Measurements from ENCODE around the gene DENND1B.
A peak's percentile ranks its signal among the peaks of the same experiment; 100 is the strongest.
"Not testable (repeated sequence)": the region's sequence is repeated elsewhere in the genome, so short reads cannot be mapped to it uniquely, and the experiment has no call there.

Gene DENND1B

DNA sequence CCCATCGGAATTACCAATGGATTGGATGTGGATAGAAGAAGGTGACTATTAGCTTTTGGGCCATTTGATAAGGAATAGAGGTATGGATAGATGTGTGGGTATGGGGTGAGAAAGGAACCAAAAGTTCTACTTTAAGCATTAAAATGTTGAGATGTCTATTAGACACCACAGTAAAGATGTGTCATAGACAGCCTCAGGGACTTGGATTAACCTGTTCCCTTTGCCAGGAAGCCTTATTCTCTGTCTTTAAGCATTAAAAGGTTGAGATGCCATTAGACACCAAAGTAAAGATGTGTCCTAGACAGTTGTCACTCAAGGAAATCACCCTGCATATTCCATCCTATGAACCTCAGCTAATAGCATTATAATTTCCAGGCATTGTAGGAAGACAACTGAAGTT lies 11.0 kb upstream of the DENND1B start:
- DNase-seq (ENCODE audit: low read depth in 2 of 2, low spot score in 1 of 2): no peak

DNA sequence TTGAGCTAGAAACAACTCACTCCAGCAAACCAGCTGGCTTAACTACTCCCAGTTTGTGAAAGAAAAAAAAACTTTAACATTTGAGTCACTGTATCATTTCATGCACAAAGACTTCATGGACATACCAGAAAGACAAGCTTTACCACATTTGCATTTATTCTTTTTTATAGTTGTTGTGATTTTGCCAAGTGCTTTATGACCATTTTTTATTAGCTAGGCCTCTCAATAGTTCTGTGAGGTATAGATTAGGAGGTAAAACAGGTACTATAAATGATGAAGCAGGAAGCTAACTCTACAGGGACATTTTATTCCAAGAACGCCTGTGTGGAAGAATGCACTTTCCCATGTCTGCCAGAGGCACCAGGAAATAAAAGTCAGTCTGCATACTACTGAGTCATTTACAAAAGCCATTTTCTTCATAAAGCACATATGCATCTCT lies 8.2 kb upstream of the DENND1B start:
- no peak for DNase-seq (ENCODE audit: low read depth in 2 of 2, low spot score in 1 of 2)

DNA sequence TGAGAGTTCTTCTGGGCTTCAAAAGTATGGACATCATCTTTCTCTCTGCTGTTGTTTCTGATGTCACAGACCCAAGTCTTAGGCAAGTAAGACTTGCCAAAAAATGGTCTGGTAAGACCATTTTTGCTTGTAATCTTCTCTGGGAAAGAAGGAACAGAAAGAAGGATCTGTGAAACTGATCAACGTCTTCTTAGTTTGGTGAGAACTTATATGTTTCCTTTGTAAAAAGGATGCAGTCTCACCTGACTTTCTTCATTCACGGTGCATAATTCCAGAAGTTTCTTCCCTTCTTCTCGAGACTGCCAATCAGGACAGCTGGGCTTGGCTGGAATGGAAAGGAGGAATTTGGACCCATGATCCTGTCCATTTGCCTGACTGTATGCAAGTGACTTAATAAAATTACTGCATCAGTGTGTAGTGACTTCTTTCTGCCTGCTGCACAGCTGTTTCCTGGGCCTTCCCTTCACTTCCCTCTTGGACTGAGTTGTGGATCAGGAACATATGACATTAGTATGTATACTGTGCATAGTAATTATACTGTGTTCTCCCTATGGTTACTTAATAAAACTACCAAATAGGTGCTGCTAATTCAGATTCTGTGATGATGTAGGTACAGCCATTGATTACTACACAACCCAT lies 7.6 kb upstream of the DENND1B start:
- DNase-seq (ENCODE audit: low read depth in 2 of 2, low spot score in 1 of 2): no peak

DNA sequence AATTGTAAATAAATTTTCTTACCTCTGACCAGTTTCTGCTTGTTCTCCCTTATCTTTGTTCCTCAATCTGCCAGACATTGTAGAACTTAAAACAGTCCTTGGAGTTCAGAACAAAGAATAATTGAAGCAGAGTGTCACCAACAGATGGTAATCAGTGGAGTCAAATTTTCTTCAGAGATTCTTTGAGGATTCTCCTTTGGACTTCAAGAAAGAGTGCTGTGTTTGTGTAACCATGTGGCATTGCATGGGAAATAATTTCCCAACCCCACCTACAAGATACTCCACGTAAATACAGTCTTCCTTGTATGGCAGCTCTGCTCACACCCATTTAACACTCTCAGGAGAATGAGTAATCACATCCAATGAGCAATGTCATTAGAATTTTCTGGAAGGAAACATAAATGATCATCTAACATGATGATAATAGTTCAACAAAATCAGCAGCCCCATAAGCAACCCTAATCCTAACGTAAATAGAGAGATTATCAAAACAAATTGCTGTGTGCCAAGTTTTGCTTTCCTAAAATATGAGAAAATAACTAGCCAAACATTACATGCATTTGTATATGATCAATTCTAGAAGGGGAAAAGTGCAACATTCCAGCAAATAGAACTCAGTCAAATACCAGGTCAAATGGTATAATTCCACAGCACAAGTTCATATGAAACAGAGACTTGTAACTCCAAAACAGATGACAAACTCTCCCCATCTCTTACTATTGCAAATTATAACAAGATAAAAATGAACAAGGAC lies 6.9 kb upstream of the DENND1B start:
- no peak for DNase-seq (ENCODE audit: low read depth in 2 of 2, low spot score in 1 of 2)

DNA sequence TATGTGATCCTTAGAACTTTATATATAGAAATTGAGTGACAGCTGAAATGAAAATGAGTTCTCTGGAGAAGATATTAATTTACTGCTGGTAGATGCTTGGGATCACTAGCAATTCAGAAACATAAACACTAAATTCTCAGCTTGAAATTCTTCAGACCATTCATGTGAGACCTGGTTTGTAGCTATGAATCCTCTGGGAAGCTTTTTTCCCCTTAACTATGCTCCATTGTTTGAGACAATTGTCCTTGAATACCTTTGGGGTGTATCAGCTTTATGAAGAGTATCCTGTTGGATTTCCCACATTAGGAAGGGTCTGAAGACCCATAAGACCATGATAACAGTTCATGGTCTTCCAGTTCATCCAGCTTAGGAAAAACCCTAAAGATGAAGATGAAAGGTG lies 4.6 kb upstream of the DENND1B start:
- no peak for DNase-seq (ENCODE audit: low read depth in 2 of 2, low spot score in 1 of 2)

DNA sequence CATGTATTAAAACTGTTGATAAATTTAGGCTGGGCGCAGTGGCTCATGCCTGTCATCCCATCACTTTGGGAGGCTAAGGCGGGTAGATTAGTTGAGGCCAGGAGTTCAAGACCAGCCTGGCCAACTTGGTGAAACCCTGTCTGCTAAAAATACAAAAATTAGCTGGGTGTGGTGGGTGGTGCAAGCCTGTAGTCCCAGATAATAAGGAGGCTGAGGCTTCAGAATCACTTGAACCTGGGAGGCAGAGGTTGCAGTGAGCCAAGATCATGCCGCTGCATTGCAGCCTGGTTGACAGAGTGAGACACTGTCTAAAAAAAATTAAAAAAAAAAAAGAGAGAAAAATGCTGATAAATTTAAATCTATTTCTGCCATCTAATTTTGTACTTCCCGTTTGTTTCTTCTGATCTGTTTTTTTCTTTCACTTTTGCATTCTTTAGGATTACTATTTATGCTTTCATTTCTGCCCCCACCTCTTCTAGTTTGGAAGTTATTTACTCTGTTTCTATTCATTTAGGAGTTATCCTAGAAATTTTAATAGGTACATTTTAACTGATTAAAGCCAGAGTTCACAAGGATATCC lies 3.2 kb upstream of the DENND1B start:
- DNase-seq (ENCODE audit: low read depth in 2 of 2, low spot score in 1 of 2): no peak

DNA sequence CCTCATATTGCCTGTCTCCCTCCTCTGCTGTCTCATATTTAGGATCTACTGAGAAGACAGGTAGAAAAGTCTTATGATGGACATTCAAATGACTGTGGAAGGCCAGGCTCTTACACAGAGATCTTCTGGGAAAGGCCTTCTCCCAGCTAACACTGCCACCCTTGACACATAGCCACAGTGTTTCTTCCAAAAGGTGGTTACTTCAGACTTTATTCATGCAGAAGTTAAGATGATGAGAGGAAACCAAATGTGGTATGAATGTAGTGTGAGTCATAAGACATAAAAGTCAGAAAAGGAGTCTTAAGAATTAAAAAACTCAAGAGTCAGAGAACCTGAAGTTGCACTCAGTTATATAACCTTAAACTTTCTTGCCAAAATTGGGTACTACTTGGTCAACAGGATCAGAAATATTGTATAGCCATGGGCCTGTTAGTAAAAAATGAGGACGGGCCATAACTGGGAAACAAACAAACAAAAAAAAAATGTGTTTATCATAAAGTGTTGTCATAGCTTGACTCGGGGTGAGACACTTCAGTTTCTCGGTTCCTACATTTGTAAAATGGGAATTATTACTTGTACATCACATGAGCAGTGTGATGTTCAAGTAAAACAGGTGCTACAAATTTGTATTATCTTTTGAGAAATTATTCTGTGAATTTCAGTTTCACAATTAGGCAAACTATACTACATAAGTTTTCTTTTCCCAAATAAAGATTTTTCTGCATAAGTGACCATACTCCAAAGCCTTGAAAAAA lies 1.2 kb upstream of the DENND1B start:
- no peak for DNase-seq (ENCODE audit: low read depth in 2 of 2, low spot score in 1 of 2)

DNA sequence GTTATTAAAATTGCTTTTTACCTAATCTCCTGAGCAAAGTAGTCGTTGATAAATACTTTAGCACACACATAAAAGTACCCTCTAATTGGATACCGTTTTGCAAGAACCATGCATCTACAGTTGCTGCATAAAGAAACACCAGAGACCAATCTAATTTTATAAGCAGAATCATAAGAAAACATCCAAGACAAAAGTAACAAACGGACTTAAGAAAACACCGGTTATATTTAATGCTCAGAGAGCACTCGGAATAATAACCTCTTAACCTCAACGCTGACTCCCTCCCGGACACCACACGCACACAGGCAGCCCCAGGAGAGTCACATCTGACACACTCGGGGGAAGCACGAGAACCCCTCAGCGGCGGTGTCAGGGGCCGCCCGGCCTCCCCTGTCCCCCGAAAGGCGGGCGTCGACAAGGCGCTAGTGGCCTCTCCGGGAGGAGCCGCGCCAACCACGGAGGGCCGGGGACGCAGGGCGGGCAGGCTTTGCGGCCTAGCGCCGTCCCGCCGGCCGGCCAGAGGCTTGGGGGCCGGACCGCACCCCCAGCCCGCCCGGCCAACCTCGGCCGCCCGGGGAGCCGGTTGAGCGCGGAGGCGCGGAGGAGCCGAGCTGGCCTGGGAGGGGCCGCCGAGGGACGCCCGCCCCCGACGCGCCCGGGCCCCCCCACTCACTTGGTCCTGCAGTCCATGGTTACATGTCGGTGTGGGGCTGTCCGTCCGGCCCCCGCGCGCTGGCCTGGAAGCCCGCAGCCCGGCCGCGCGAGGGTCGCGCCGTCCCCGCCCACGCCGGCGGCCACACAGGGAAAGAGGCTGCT lies 606 bp downstream of the DENND1B start:
- peak; percentile 23 to 26 for DNase-seq (ENCODE audit: low read depth in 2 of 2, low spot score in 1 of 2)

DNA sequence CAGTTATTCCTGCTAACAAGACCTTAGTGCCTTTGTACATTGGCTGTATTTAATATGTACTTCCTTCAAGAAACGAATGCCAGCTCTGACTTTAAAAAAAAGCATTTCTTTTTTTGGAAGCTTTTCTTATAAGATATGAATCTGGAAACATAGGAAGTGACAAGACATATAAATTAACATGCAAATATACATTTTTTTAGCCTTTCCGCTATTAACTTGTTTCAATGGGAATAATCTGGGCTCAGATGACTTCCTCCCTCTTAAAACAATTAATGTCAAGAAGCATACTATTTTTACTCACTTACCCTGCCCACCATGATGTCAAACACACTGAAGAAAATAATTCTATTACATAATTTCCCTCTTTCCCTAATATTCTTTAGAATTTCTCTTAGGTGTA lies 1.4 kb downstream of the DENND1B start:
- no peak for DNase-seq (ENCODE audit: low read depth in 2 of 2, low spot score in 1 of 2)

DNA sequence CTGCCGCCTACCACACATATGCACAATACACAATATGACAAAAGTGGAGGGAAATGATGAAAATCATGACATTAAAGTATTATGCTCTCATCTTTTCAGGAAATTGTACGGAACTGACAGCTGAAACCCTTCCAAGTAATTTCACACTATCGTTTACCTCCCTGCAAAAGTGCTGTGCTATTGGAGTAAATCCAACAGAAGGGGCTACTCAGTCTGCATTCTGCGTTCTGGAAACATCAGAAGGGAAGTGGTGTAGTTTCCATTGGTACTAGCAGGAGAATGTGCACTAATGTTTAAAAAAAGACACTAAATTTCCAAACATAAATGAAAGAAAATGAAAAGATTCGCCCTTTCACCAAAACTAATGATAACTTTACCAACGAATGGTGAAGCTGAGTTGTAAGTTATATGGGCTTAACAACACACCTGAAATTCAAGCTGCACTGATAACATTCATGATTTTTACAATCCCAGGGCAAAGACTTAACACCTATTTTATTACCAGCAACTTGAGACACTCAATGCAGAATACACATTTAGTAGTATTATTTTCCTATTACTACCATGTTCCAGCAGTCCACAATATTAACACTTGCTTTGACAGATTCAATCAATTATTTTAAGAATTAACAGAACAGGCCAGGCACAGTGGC lies 3.2 kb downstream of the DENND1B start:
- no peak for DNase-seq (ENCODE audit: low read depth in 2 of 2, low spot score in 1 of 2)

DNA sequence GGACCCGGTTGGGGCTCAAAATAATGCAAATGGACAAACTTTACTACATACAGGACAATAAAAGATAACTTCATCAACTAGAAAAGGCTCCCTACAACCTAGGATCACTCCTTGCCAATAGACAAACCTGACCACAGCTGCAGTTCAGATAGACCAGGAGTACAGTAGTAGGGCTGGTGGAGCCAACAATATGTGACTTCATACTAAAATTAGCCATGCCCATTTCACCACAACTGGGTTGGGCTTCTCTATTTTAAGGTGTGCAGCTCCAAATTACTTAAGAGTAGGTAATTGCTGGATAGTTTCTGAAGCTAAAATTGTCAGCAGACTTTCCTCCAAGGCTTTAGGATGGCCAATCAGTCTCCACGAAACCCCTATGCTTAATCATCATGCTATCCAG lies 3.9 kb downstream of the DENND1B start:
- DNase-seq (ENCODE audit: low read depth in 2 of 2, low spot score in 1 of 2): no peak

DNA sequence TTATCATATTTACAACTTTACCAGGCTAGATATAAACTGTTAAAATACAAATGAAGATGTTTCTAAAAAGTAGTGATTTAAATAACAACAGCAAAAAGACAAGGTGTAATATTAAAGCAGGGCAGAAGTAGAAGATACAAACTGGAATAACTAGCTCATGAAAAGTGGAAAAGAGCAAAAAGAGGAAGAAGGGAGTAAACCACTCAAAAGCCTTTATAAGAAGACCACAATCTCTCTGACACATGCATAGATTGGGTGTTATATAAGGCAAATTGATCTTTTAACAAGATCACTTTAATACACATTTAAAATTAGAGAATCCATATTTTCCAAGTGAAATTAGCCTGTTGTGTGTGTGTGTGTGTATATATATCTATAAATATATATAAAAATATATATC lies 5.0 kb downstream of the DENND1B start:
- DNase-seq (ENCODE audit: low read depth in 2 of 2, low spot score in 1 of 2): no peak

DNA sequence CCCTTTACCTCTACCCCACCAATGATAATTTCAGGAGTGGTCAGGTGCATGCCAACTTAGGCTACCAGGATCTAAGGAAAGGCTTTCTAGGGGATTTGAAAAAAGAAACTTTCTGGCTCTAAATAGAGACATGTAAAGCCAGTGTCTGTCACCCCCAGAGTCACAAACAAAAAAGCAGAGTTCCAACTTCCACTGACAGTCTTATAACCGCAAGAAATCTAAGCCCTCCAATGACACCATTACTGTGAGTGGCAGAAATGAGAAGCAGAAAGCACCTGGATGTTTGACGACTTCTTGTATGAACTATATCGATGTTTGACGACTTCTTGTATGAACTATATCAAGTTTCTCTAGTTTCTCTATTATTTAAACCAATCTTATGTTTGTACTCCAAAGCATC lies 6.0 kb downstream of the DENND1B start:
- no peak for DNase-seq (ENCODE audit: low read depth in 2 of 2, low spot score in 1 of 2)

DNA sequence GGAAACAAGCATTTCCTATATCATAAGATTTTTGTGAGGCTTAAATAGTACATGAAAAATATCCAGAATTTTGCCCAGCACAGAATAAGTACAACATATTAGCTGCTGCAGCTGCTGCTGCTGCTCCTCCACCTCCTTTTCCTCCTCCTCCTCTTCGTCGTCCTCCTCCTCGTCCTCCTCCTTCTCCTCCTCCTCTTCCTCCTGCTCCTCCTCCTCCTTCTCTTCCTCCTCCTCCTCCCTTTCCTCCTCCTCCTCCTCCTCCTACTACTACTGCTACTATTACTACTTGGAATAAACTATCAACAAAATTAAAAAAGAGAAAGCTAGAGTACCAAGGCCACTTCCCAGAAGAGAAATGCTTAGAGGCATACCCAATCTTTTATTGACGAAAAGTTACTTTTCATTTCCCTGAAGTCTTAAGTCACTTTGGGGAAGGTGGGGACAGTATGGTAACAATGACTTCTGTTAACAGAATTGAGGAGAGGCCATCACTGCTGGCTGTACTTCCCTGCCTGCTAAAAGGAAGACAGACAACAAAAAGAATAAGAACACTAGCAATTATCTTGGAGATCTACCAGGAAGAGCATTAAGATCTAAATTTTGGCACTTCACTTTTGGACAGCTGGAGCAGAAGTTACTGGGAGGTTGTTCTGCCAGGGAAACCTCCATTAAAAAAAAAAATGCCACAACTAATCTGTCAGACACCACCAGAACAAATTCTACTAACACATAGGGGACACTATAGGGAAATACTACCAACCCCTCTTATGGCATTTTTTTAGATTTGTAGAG lies 7.1 kb downstream of the DENND1B start:
- DNase-seq (ENCODE audit: low read depth in 2 of 2, low spot score in 1 of 2): no peak

DNA sequence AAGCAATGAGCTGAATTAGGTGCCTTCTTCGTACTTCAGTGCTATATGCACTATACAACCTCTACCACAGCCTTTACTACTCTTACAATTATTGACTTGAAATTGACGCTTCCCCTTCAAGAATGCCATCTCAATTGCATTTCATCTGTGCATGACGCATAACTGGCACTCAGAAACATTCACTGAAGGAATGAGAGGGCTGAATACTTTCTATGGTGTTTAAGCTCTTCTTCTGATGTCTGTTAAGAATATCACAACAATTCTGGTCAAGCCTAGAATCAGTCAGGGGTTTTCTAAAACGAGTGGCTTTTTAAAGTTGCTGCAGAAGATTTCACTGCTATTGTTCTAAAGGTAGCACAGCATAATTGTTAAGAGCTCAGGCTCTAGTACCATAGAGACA lies 11.5 kb downstream of the DENND1B start:
- no peak for DNase-seq (ENCODE audit: low read depth in 2 of 2, low spot score in 1 of 2)

DNA sequence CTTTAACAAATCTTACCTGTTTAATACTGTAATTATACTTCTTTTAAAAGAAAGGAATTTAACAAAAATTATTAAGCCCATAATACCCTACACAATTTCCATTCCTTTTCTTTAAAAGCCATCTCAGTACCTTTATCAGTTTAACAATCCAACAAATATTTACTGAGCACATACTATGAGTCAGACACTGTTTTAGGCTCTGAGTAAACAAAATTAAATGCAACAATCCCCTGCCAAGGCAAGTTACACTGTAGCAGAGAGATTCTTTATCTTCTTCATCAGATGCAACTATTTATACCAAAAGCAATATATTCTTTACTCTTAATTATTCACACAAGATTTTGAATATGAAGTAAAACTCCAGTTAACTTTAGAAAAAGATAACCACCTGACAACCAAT lies 12.0 kb downstream of the DENND1B start:
- DNase-seq (ENCODE audit: low read depth in 2 of 2, low spot score in 1 of 2): no peak

DNA sequence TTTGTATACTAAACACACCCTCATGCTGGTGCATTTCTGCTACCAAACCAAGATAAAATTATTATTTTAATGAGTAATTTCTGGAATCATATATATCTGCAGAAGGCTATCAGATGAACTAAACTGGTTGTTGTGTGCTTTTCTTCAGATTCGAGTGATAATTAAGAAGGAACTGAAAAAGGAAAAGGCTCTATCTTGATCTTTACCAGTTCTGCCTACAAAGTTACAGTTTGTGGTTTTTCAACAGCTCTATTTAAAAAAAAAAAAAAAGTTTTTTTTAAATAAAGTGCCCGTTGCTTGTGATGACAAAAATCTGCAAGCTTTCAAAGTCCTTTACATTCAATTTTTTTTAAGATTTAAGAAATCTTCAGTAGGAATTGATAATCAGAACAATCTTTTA lies 13.6 kb downstream of the DENND1B start:
- DNase-seq (ENCODE audit: low read depth in 2 of 2, low spot score in 1 of 2): no peak

DNA sequence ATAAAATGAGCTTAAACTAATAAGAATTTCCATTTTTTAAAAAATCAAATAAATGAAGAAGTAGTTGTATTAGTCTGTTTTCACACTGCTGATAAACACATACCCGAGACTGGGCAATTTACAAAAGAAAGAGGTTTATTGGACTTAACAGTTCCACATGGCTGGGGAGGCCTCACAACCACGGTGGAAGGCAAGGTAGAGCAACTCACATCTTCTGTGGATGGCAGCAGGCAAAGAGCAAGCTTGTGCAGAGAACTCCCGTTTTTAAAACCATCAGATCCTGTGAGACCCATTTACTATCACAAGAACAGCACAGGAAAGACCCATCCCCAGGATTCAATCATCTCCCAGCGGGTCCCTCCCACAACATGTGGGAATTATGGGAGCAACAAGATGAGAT lies 19.7 kb downstream of the DENND1B start:
- not testable (repeated sequence) for DNase-seq (ENCODE audit: low read depth in 2 of 2, low spot score in 1 of 2)

DNA sequence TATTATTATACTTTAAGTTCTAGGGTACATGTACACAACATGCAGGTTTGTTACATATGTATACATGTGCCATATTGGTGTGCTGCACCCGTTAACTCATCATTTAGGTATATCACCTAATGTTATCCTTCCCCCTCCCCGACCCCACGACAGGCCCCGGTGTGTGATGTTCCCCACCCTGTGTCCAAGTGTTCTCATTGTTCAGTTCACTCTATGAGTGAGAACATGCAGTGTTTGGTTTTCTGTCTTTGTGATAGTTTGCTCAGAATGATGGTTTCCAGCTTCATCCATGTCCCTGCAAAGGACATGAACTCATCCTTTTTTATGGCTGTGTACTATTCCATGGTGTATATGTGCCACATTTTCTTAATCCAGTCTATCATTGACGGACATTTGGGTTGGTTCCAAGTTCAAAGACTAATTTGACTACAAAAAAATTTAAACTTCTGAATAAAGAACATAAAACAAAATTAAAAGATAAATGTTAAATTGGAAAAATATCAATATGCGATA lies 22.6 kb downstream of the DENND1B start:
- not testable (repeated sequence) for DNase-seq (ENCODE audit: low read depth in 2 of 2, low spot score in 1 of 2)

DNA sequence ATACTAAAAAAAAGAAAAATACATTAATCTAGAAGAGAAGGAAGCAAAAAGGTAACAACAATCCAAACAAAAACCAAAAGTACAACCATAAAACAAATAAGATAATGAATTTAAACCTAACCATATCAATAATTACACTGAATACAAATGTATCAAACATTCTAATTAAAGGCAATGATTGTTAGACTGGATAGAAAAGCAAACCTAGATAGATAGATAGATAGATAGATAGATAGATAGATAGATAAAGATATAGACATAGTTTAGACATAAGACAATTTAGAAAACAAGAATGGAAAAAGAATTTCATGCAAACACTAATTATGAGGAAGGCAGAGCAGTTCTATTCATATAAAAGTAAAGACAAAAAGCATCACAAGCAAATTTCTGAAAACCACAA lies 24.9 kb downstream of the DENND1B start:
- no peak for DNase-seq (ENCODE audit: low read depth in 2 of 2, low spot score in 1 of 2)

Measured in stimulated activated CD8-positive, alpha-beta memory T cell treated with anti-CD3 and anti-CD28 coated beads, Interleukin-4, amount 100 ng/mL, for 1 hour (primary cell).